ENCODE measurements around the gene SH2D4B. TPM values are rescaled to one million over a fixed set of nuclear protein-coding genes. Genes with fewer than 3 reads are reported as not detected.

Gene SH2D4B
- total and polyA plus RNA-seq, 10 of the 15 experiments (the other 5 are each of a cell fraction or from before 2014, with no cell fraction given): 0.04 to 0.21 (median 0.13) TPM; not detected in 5

DNA sequence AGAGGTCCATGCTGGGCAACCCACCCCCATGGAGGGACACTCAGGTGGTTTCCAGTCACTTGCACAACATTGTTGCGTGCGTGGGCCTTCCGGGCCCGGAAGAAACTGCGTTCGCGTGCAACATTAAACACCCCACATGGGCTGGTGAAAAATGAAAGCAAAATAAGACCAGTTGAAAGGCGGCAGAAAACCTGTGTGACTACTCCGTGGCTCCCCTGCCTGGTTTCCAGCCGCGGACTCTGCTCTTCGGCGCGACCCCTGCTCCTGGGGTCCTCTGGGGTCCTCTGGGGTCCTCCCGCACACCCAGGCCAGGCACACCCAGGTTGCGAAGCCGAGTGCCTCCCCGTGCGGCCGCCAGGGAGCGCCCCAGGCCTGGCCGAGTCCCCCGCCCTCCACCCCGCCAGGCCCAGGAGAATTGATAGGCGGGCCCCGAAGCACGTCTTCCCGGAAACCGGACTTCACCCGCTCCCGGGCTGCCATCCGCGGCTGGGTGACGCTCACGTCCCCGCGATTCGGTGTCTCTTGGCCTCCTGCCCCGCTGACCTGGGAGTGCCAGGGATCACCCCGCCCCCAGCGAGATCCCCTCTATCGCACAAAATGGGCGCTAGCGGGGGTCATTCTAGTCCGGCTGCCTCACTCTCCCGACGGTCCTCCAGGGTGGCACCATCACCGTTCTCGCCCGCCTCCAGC lies 1.9 kb upstream of the SH2D4B start (continued):
- TF ChIP-seq SMC3 (IDR thresholded peaks at IDR 0.05; ENCODE audit: borderline replicate concordance, low read length) (peak; percentile 55), SIX5 (IDR thresholded peaks at IDR 0.05; ENCODE audit: low read depth, low read length, severe bottlenecking) (no peak), FOXM1 (IDR thresholded peaks at IDR 0.05; ENCODE audit: low read depth, low read length) (no peak), TBL1XR1 (IDR thresholded peaks at IDR 0.05; ENCODE audit: low read depth, low read length) (peak; percentile 19; the same call in 1 of the 2 replicates), RFX5 (IDR thresholded peaks at IDR 0.05; ENCODE audit: low read depth, low read length) (no peak), ZNF207 (IDR thresholded peaks at IDR 0.05; ENCODE audit: borderline replicate concordance) (no peak), SMAD1 (IDR thresholded peaks at IDR 0.05; ENCODE audit: low read depth, partially characterized antibody) (no peak), EGR1 (IDR thresholded peaks at IDR 0.05; ENCODE audit: borderline replicate concordance in 1 of 2, low read depth in 2 of 2, low read length in 2 of 2) (no peak; a peak in 1 of 3 replicates), POLR2A (IDR thresholded peaks at IDR 0.05; ENCODE audit: low read depth, low read length) (peak; percentile 93), RCOR1 (conservative IDR thresholded peaks at IDR 0.05; ENCODE audit: low read depth, low read length) (no peak), RAD21 (IDR thresholded peaks at IDR 0.05; ENCODE audit: insufficient read depth, low read depth, low read length) (peak; percentile 81), NR2F1 (conservative IDR thresholded peaks at IDR 0.05) (peak; percentile 81), SMAD5 (IDR thresholded peaks at IDR 0.05; ENCODE audit: low read depth) (peak; percentile 66; the same call in 1 of the 2 replicates), YY1 (IDR thresholded peaks at IDR 0.05; ENCODE audit: low read depth, low read length) (peak; percentile 64; the same call in 1 of the 2 replicates), JUNB (IDR thresholded peaks at IDR 0.05) (no peak), BACH1 (IDR thresholded peaks at IDR 0.05; ENCODE audit: borderline replicate concordance) (0 out of 2 replicates have a peak, but pooled peaks have one; percentile 50), DPF2 (IDR thresholded peaks at IDR 0.05) (0 out of 2 replicates have a peak, but pooled peaks have one; percentile 30), SMARCA5 (IDR thresholded peaks at IDR 0.05) (peak; percentile 62; the same call in 1 of the 2 replicates)
- TF ChIP-seq, protein P1, sequence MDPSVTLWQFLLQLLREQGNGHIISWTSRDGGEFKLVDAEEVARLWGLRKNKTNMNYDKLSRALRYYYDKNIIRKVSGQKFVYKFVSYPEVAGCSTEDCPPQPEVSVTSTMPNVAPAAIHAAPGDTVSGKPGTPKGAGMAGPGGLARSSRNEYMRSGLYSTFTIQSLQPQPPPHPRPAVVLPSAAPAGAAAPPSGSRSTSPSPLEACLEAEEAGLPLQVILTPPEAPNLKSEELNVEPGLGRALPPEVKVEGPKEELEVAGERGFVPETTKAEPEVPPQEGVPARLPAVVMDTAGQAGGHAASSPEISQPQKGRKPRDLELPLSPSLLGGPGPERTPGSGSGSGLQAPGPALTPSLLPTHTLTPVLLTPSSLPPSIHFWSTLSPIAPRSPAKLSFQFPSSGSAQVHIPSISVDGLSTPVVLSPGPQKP (IDR thresholded peaks at IDR 0.05; ENCODE audit: low read depth, low read length): no peak
- TF ChIP-seq, protein P2, sequence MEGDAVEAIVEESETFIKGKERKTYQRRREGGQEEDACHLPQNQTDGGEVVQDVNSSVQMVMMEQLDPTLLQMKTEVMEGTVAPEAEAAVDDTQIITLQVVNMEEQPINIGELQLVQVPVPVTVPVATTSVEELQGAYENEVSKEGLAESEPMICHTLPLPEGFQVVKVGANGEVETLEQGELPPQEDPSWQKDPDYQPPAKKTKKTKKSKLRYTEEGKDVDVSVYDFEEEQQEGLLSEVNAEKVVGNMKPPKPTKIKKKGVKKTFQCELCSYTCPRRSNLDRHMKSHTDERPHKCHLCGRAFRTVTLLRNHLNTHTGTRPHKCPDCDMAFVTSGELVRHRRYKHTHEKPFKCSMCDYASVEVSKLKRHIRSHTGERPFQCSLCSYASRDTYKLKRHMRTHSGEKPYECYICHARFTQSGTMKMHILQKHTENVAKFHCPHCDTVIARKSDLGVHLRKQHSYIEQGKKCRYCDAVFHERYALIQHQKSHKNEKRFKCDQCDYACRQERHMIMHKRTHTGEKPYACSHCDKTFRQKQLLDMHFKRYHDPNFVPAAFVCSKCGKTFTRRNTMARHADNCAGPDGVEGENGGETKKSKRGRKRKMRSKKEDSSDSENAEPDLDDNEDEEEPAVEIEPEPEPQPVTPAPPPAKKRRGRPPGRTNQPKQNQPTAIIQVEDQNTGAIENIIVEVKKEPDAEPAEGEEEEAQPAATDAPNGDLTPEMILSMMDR (IDR thresholded peaks at IDR 0.05 in 2 of 3, conservative IDR thresholded peaks at IDR 0.05 in 1 of 3; ENCODE audit: control insufficient read depth in 2 of 3, extremely low read depth in 1 of 3, insufficient read depth in 1 of 3, low read depth in 3 of 3, low read length in 3 of 3): peak; percentile 77 to 82 (median 81)
- TF ChIP-seq, protein P3, sequence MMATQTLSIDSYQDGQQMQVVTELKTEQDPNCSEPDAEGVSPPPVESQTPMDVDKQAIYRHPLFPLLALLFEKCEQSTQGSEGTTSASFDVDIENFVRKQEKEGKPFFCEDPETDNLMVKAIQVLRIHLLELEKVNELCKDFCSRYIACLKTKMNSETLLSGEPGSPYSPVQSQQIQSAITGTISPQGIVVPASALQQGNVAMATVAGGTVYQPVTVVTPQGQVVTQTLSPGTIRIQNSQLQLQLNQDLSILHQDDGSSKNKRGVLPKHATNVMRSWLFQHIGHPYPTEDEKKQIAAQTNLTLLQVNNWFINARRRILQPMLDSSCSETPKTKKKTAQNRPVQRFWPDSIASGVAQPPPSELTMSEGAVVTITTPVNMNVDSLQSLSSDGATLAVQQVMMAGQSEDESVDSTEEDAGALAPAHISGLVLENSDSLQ (IDR thresholded peaks at IDR 0.05): peak; percentile 73
- TF ChIP-seq, protein P4, sequence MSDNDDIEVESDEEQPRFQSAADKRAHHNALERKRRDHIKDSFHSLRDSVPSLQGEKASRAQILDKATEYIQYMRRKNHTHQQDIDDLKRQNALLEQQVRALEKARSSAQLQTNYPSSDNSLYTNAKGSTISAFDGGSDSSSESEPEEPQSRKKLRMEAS (IDR thresholded peaks at IDR 0.05; ENCODE audit: low read depth, low read length): 0 out of 2 replicates have a peak, but pooled peaks have one; percentile 35
- TF ChIP-seq, protein P5, sequence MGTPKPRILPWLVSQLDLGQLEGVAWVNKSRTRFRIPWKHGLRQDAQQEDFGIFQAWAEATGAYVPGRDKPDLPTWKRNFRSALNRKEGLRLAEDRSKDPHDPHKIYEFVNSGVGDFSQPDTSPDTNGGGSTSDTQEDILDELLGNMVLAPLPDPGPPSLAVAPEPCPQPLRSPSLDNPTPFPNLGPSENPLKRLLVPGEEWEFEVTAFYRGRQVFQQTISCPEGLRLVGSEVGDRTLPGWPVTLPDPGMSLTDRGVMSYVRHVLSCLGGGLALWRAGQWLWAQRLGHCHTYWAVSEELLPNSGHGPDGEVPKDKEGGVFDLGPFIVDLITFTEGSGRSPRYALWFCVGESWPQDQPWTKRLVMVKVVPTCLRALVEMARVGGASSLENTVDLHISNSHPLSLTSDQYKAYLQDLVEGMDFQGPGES (IDR thresholded peaks at IDR 0.05): no peak
